Activated CD8-positive, alpha-beta memory T cell treated with anti-CD3 and anti-CD28 coated beads, Interleukin-2, amount 10 ng/mL, durations not matched to agents 7 days and 5 days (primary cell): ENCODE results near the gene HGS. TPM values are rescaled to one million over a fixed set of nuclear protein-coding genes. Genes with fewer than 3 reads are reported as not detected.

Source experiments
- ATAC-seq: fragments of 150-1000 bp; cut with Tn5 transposase; one replicate; pipeline ENCODE4 v1.10.0; 2021; ENCODE audit warnings: moderate library complexity
- CTCF ChIA-PET: fragments of 350-600 bp; sonication (Branson Sonifier 250); formaldehyde crosslinking; loops from one replicate; lab custom pipeline; 2021; ENCODE audit warnings: antibody characterized with exemption; lab: Charles Lee
- DNase-seq: peaks from one replicate; pipeline ENCODE4 v3.0.0-alpha.2; 2020
- H3K27ac Mint-ChIP-seq: one replicate; pipeline ENCODE4 v1.8.0; 2021; ENCODE audit warnings: mild to moderate bottlenecking, mixed read lengths
- H3K27me3 Mint-ChIP-seq: one replicate; pipeline ENCODE4 v1.8.0; 2021; ENCODE audit warnings: mixed read lengths
- H3K36me3 Mint-ChIP-seq: one replicate; pipeline ENCODE4 v1.8.0; 2021; ENCODE audit warnings: mild to moderate bottlenecking, mixed read lengths
- H3K4me1 Mint-ChIP-seq: one replicate; pipeline ENCODE4 v1.8.0; 2021; ENCODE audit warnings: mixed read lengths
- H3K4me3 Mint-ChIP-seq: one replicate; pipeline ENCODE4 v1.8.0; 2021; ENCODE audit warnings: mild to moderate bottlenecking, moderate library complexity, mixed read lengths
- H3K9me3 Mint-ChIP-seq: one replicate; pipeline ENCODE4 v1.8.0; 2022; ENCODE audit warnings: low read depth, mixed read lengths
- total RNA-seq, 2 experiments: library from RNA; stranded (reverse); gene quantifications; one replicate each; pipeline ENCODE4 v1.2.3, GENCODE V29; 2021

Gene HGS
- total RNA-seq, 2 experiments from 2014 or later: 145 to 159 TPM

GRCh38 chr17:81695211-81695610, 11.4 kb downstream of the HGS start:
- CTCF ChIA-PET: no interaction called here
- peaks cover 31% of the 10 kb centered on the region for H3K36me3 Mint-ChIP-seq
- no peaks in the 10 kb centered on the region for H3K27me3 Mint-ChIP-seq
- peaks cover 5% of the 10 kb centered on the region for H3K4me1 Mint-ChIP-seq
- DNase-seq: no peak
- no peaks in the 10 kb centered on the region for H3K9me3 Mint-ChIP-seq
- ATAC-seq: no peak
- H3K27ac Mint-ChIP-seq: no peak overlapping the region
- H3K4me3 Mint-ChIP-seq: no peak overlapping the region

- Mint-ChIP-seq H3K27ac (no peak overlapping the region), H3K9me3 (no peaks in the 10 kb centered on the region), H3K4me1 (peaks cover 8% of the 10 kb centered on the region), H3K27me3 (no peaks in the 10 kb centered on the region), H3K36me3 (peaks cover 33% of the 10 kb centered on the region), H3K4me3 (no peak overlapping the region)
- CTCF ChIA-PET: no interaction called here
- ATAC-seq: no peak
- no peak for DNase-seq
Measured at GRCh38 chr17:81695801-81696200, 12.0 kb downstream of the HGS start.

- Mint-ChIP-seq H3K36me3 (peaks cover 35% of the 10 kb centered on the region), H3K27ac (no peak overlapping the region), H3K4me3 (no peak overlapping the region), H3K4me1 (peaks cover 14% of the 10 kb centered on the region), H3K9me3 (no peaks in the 10 kb centered on the region), H3K27me3 (no peaks in the 10 kb centered on the region)
- ATAC-seq (no peak), DNase-seq (no peak)
- CTCF ChIA-PET: no interaction called here
Measured at GRCh38 chr17:81696218-81696941, 12.6 kb downstream of the HGS start.

- no peak overlapping the region for H3K4me3 Mint-ChIP-seq
- ATAC-seq: no peak
- no peaks in the 10 kb centered on the region for H3K9me3 Mint-ChIP-seq
- H3K27me3 Mint-ChIP-seq: no peaks in the 10 kb centered on the region
- no peak for DNase-seq
- CTCF ChIA-PET: no interaction called here
- H3K4me1 Mint-ChIP-seq: peaks cover 22% of the 10 kb centered on the region
- no peak overlapping the region for H3K27ac Mint-ChIP-seq
- H3K36me3 Mint-ChIP-seq: peaks cover 36% of the 10 kb centered on the region
Measured at GRCh38 chr17:81697261-81698044, 13.6 kb downstream of the HGS start.

GRCh38 chr17:81700353-81701287, 16.8 kb downstream of the HGS start:
- Mint-ChIP-seq H3K27me3 (no peaks in the 10 kb centered on the region), H3K27ac (peak overlapping the region; percentile 35), H3K9me3 (no peaks in the 10 kb centered on the region), H3K4me1 (peaks cover 32% of the 10 kb centered on the region), H3K36me3 (peaks cover 47% of the 10 kb centered on the region), H3K4me3 (peak overlapping the region; percentile 90)
- DNase-seq (no peak), ATAC-seq (no peak)
- CTCF ChIA-PET: interaction anchor here (0.6 to 3.2 kb wide), 4 partner anchors 17 to 150 kb away, joined by 3 to 9 read pairs (median 6); partner anchors contain the start of genes ARL16 and HGS

- Mint-ChIP-seq H3K4me3 (peak overlapping the region; percentile 90), H3K4me1 (peaks cover 36% of the 10 kb centered on the region), H3K27me3 (no peaks in the 10 kb centered on the region), H3K9me3 (no peaks in the 10 kb centered on the region), H3K27ac (peak overlapping the region; percentile 93), H3K36me3 (peaks cover 54% of the 10 kb centered on the region)
- no peak for DNase-seq
- ATAC-seq: no peak
- CTCF ChIA-PET: interaction anchor here (1.1 to 3.2 kb wide), 9 partner anchors 8 to 683 kb away, joined by 3 to 9 read pairs (median 5); partner anchors contain the start of genes ARL16 and HGS
Measured at GRCh38 chr17:81701288-81702071, 17.7 kb downstream of the HGS start.

GRCh38 chr17:81702934-81703746, 19.3 kb downstream of the HGS start, which contains the start of gene MRPL12:
TSS of gene MRPL12 (plus strand) at chr17:81703367. CDS start at chr17:81703502, 135 bp downstream.
- peak; percentile 95 for DNase-seq
- Mint-ChIP-seq H3K4me3 (peak within 1 kb of the TSS; percentile 90), H3K9me3 (no peaks in the 10 kb centered on the region), H3K36me3 (peaks cover 49% of the 10 kb centered on the region), H3K27ac (peak within 1 kb of the TSS; percentile 93), H3K4me1 (peaks cover 36% of the 10 kb centered on the region), H3K27me3 (no peaks in the 10 kb centered on the region)
- CTCF ChIA-PET: interaction anchor here (0.6 to 3.2 kb wide), 14 partner anchors 8 to 685 kb away, joined by 3 to 9 read pairs (median 4); partner anchors contain the start of genes ARL16 and HGS
- ATAC-seq: peak; percentile 89

GRCh38 chr17:81703747-81704654, 20.2 kb downstream of the HGS start:
- ATAC-seq (no peak), DNase-seq (no peak)
- Mint-ChIP-seq H3K36me3 (peaks cover 44% of the 10 kb centered on the region), H3K9me3 (no peaks in the 10 kb centered on the region), H3K4me1 (peaks cover 33% of the 10 kb centered on the region), H3K27me3 (no peaks in the 10 kb centered on the region), H3K4me3 (peak overlapping the region; percentile 90), H3K27ac (peak overlapping the region; percentile 85)
- CTCF ChIA-PET: interaction anchor here (0.9 to 3.2 kb wide), 7 partner anchors 7 to 250 kb away, joined by 3 to 9 read pairs (median 7); partner anchors contain the start of genes ARL16 and HGS

- Mint-ChIP-seq H3K36me3 (peaks cover 39% of the 10 kb centered on the region), H3K27ac (no peak overlapping the region), H3K27me3 (no peaks in the 10 kb centered on the region), H3K9me3 (no peaks in the 10 kb centered on the region), H3K4me1 (peaks cover 36% of the 10 kb centered on the region), H3K4me3 (peak overlapping the region; percentile 14)
- DNase-seq (no peak), ATAC-seq (no peak)
- CTCF ChIA-PET: interaction anchor here (0.7 to 1.2 kb wide), 4 partner anchors 10 to 30 kb away, joined by 3 to 4 read pairs (median 4); partner anchors contain the start of genes ARL16 and HGS
Measured at GRCh38 chr17:81705518-81706231, 21.9 kb downstream of the HGS start.

GRCh38 chr17:81706232-81706611, 22.4 kb downstream of the HGS start:
- no peaks in the 10 kb centered on the region for H3K9me3 Mint-ChIP-seq
- H3K4me1 Mint-ChIP-seq: peaks cover 36% of the 10 kb centered on the region
- no peak for ATAC-seq
- H3K36me3 Mint-ChIP-seq: peaks cover 34% of the 10 kb centered on the region
- no peaks in the 10 kb centered on the region for H3K27me3 Mint-ChIP-seq
- H3K27ac Mint-ChIP-seq: no peak overlapping the region
- no peak overlapping the region for H3K4me3 Mint-ChIP-seq
- CTCF ChIA-PET: interaction anchor here (1.2 kb wide), 1 partner anchor 23 kb away, joined by 3 read pairs; the partner anchor contains the start of genes ARL16 and HGS
- DNase-seq: no peak
